K562 (cell line): ENCODE data around the gene CSNK1D.

Source experiments
- CBX8 ChIP-seq: fragments of 200-600 bp; sonication (generic); IDR thresholded peaks from 2 replicates; pipeline ENCODE4 v1.6.1; 2012; ENCODE audit warnings: borderline replicate concordance, mixed run types, low read depth, mild to moderate bottlenecking, moderate library complexity, mixed read lengths, low read length, control low read depth, inconsistent platforms; ENCODE audit not compliant: poor library complexity, severe bottlenecking; ENCODE audit errors: extremely low read depth
- NKRF ChIP-seq: fragments of 450-650 bp; IDR thresholded peaks from 2 replicates; pipeline ENCODE4 v1.6.1; 2016; ENCODE audit warnings: borderline replicate concordance
- PHF20 ChIP-seq: fragments of 450-650 bp; IDR thresholded peaks from 2 replicates; pipeline ENCODE4 v1.6.1; 2018; ENCODE audit not compliant: partially characterized antibody
- SAFB ChIP-seq: fragments of 200-400 bp; formaldehyde crosslinking; IDR thresholded peaks from 2 replicates; pipeline ENCODE4 v1.6.1; 2017; ENCODE audit warnings: low read depth, low read length, borderline replicate concordance
- ZNF165 ChIP-seq: fragments of 250-450 bp; sonication (Bioruptor Pico); IDR thresholded peaks from 2 replicates; pipeline ENCODE4 v1.4.0; 2020; ENCODE audit warnings: borderline replicate concordance
- ZNF316 ChIP-seq: fragments of 450-650 bp; IDR thresholded peaks from 2 replicates; pipeline ENCODE4 v1.6.1; 2016

DNA sequence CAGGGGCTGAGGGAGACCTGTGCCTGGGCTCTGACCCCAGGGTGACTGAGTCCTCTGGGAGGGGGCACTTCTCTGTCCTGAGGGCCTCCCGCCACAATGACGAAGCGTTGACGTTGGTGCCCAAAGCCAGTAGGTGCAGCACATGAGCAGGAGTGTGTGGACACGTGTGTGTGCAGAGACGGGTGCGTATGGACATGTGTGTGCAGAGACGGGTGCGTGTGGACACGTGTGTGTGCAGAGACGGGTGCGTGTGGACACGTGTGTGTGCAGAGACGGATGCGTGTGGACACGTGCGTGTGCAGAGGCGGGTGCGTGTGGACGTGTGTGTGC is 44.6 kb upstream of the CSNK1D start:
- TF ChIP-seq ZNF165 (CRISPR knock-in tag) (no peak), NKRF (no peak), ZNF316 (no peak), SAFB (no peak), CBX8 (no peak), PHF20 (no peak)
